ENCODE data around the gene NECTIN4.
A peak's percentile ranks its signal among the peaks of the same experiment; 100 is the strongest.
"Not testable (repeated sequence)": the region's sequence is repeated elsewhere in the genome, so short reads cannot be mapped to it uniquely, and the experiment has no call there.

NECTIN4 gene

GRCh38 chr1:161082483-161082882 is 6.9 kb downstream of the NECTIN4 start:
- DNase-seq (ENCODE audit: low spot score), result no peak

DNA sequence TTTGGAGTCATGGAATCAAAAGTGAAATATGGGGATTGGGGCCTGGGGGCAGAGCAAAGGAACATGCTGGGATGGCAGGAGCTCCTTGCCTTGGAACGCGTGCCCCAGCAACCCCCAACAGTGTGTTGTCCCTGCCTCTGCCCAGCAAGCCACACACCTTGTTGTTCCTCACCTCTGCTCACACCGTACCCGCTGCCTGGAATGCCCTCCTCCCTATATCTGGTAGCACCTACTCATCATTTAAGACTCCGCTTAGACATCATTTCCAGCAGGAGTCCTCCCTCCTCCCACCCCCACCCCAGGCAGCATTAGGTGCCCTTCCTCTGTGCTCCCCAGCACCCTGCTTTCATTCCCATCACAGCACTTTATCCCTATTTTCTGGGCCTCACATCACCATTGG is 7.8 kb downstream of the NECTIN4 start:
- no peak for DNase-seq (ENCODE audit: low spot score)

DNA sequence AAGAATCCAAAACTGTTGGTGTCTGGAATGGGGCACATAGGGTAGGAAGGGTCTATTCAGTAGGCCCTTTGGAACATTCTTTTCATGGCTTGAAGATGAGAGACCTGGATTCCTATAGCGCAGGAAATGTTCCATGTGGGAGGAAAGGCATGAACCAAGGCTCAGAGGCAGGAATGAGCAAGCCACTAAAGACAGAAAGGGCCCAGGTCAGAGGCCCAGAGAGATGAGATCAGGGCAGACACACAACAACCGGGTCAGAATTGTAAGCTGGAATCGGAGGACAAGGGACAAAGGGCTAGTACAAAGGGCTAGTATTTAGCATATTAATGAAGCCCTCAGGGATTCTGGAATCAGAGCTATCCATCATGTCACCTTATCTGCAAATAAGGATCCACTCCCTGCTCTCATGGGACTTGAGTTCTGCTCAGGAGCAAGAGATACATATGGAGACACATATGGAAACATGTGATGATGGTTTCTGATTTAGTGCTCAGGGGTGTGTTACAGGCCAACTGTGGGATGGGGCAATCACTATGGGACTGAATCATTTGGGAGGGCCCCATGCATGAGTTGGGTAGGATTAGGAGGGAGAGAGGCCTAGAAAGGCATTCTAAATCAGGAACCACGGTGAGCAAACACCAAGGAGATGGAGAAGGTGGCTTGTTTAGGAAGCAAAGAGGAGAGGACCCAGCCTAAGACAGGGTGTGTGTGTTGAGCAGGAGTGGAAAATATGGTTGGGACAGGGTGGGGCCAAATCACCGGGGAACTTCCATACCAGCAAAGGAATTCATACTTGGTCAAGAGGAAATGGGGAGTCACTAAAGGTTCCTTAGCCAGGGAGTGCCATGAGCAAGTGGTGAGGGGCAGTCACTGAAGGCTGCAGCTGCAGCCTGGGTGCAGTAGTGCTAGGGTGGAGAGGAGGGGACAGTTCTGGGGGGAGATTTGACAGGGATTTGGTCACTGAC is 8.6 kb downstream of the NECTIN4 start:
- DNase-seq (ENCODE audit: low spot score), result no peak

- DNase-seq (ENCODE audit: low spot score), result no peak
Observed at GRCh38 chr1:161079436-161080110, 9.8 kb downstream of the NECTIN4 start.

GRCh38 chr1:161077426-161077825 is 11.9 kb downstream of the NECTIN4 start:
- DNase-seq (ENCODE audit: low spot score), result no peak

- DNase-seq (ENCODE audit: low spot score), result no peak
Observed at GRCh38 chr1:161076410-161076809, 12.9 kb downstream of the NECTIN4 start.

DNA sequence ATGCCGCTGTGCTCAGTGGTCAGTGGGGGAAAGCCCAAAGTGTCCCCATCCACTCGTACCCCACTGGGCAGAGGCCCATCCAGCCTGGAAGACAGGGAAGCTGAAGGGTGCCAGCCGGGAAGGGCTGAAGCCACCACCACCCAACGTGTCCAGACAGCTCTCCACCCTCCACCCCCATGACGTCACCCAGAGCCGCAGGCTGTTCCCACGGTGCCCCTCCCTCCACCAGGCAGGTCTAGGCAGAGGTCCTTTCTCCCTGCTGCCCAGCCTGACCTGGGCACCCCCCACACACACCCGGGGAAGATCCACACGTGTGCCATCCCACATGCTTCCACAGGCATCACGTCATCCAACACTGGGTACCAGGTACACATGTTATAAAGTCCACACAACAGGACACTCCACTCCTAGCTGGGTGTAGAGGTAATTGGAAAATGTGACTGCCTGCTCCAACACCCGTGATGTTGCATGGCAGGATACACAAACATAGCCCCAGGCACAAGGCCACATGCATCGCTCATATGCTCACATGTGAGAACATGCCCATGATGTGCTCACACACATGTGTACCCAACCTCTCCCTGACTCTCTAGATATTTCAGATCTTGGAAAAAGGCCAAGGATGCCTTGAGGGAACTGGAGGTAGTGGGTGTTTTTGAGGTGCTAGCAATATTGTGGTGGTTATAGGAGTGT is 14.5 kb downstream of the NECTIN4 start:
- no peak for DNase-seq (ENCODE audit: low spot score)

- no peak for DNase-seq (ENCODE audit: low spot score)
Observed at GRCh38 chr1:161073474-161074121, 15.8 kb downstream of the NECTIN4 start.

DNA sequence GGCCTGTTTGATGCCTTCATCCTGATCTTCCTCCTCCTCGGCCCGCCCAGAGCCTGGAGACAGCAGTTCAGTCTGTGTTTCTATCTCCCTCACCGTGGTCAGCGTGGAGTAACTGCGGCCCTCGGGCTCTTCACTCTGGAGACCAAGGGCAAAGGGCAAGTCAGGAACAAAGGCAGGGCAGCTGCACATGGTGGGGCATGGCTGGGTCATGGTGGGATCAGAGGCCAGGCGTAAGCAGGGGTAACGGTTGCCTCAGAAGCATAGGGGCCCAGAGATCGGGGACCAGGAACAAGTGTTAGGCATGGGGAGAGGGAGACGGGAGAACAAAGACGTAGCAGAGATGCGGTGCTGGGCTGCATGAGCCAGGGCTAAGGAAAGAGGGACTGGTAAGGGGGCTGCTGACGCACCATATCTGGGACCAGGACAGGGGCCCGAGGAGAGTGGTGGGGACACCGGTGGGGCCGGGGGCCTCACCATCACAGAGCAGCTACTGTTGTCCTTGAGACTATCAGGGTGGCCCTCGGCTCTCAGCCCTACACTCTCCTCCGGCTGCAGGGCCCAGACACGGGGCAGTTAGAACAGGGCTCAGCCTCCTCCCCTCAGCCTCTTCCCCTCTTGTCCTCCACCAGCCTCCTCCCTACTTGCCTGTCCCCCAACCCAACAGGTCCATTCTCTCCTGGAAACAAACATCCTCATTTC is 16.5 kb downstream of the NECTIN4 start:
- DNase-seq (ENCODE audit: low spot score), result no peak

- DNase-seq (ENCODE audit: low spot score), result peak; percentile 54
Observed at GRCh38 chr1:161071886-161072371, 17.4 kb downstream of the NECTIN4 start.

DNA sequence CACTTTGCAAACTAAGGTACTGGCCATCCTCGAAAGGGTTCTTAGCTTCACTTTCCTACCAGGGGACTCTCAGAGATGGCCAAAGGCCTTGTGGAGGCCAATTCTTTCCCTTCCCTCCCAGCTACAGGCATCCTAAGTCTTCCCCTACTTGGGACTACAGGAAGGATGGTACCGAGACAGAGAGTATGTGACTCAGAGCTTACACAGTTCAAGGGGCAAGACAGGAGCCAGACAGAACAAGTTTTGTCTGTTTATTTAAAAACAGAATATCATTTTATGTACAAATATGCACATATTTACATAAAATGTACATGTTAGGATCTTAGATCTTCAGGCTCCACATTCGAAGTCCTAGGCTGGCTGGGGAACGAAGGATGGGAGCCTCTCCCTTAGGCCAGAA is 18.6 kb downstream of the NECTIN4 start:
- DNase-seq (ENCODE audit: low spot score), result peak; percentile 13

- DNase-seq (ENCODE audit: low spot score), result peak; percentile 93
Observed at GRCh38 chr1:161069731-161070270, 19.6 kb downstream of the NECTIN4 start, which contains the start of gene ARHGAP30. Gene ARHGAP30, minus strand, starts transcription at chr1:161069891. Its CDS starts 267 bp downstream, at chr1:161069624.

DNA sequence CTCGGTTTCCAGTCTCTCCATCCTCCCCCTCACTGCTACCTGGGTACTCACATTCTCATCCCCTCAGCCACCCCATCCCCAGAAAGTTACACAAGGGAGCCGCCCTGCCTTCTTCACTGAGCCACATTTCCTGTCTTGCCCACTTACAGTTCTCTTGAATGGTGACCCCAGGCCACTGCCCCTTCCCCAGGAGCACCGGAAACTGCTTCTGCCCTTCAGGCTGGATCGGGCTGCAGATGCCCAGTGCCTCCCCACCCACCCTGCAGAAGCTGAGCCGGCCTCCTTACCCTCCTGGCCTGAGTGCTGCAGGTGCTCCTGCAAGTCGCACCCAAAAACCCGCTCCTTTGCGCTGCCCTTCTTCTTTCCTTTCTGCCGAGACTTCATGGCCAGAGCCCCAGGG is 20.1 kb downstream of the NECTIN4 start:
- peak; percentile 6 for DNase-seq (ENCODE audit: low spot score)

DNA sequence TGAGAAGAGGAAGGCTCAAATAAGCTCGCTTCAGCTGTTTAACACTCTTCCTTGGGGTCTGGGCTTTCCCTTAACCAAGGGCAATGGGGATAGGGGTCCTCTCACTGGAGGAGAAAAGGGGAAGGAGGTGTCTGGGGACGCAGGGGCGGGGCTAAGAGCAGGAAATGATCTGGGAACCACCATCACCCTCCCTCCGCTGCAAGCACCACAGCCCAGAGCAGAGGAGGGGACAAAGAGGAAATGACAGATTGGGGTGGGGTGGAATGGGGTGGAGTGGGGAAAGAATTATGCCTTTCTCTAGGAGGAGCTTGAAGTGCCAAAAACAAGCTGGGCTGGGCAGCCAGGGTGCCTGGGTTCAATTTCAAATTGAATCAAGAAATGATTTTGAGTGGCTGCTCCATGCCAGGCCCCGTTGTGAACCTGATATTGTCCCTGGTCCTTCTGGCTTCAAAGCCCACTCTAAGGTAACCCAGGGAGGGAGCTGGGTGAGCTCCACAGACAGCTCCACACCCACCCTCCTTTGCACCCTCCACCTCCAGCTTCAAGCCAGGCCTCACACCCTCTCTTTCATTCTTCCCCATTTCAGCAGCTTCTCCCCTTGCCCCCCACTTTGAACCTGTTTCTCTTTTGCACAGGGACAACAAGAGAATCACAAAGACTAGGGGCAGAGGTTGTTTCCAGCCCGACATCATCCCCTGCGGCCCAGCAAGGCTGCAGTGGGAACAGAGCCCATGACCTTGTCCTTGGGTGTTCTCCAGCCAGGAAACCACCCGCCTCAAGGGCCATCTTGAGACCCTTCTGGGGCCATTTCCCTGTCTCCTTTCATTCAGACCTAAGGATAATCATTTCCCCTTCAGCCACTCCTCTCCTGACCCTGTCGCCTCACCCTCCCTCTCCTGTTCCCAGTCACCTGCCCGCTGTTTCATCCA is 20.8 kb downstream of the NECTIN4 start:
- peak; percentile 85 for DNase-seq (ENCODE audit: low spot score)

DNA sequence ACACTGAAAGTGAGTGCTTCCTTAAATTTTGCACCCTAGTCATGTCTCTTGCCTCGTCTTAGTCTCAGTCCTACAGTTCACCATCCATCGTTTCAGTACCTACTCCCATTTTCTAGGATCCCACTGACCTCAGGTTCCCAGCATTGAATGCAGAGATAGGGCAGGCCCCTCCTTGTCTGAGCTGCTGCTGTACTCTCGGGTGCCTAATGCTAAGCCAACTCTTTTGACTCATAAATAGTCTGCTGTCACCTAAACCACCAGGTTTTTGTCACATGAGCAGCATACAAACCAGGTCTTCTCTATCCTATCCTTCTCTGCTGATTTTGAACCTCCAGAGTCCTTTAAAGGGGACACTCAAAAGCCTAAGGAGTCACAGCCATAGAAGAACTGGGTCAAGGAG is 22.7 kb downstream of the NECTIN4 start:
- DNase-seq (ENCODE audit: low spot score), result peak; percentile 48

DNA sequence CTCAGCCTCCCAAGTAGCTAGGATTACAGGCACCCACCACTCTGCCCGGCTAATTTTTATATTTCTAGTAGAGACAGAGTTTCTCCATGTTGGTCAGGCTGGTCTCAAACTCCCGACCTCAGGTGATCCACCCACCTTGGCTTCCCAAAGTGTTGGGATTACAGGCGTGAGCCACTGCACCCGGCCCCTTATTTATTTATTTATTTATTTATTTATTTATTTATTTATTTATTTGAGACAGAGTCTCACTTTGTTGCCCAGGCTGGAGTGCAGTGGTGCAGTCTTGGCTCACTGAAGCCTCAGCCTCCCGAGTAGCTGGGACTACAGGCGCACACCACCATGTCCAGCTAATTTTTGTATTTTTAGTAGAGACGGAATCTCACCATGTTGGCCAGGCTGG is 23.7 kb downstream of the NECTIN4 start:
- not testable (repeated sequence) for DNase-seq (ENCODE audit: low spot score)

GRCh38 chr1:161063936-161064335 is 25.4 kb downstream of the NECTIN4 start:
- peak; percentile 30 for DNase-seq (ENCODE audit: low spot score)

DNA sequence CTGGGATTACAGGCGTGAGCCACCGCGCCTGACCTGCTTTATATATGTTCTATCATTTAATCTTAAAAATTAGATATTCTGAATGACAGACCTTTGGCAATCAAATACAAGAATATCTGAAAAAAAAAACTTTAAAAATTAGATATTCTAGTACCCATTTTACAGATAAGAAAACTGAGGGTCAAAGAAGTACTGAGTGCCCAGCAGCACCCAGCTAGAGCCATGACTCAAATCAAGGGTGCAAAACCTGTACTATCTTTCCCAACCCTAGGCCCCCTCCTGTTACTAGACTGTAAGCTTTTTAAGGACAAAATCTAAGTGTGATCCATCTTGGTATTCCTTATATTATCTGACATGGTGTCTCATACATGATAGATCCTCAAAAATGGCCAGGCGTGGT is 27.9 kb downstream of the NECTIN4 start:
- DNase-seq (ENCODE audit: low spot score), result no peak

DNA sequence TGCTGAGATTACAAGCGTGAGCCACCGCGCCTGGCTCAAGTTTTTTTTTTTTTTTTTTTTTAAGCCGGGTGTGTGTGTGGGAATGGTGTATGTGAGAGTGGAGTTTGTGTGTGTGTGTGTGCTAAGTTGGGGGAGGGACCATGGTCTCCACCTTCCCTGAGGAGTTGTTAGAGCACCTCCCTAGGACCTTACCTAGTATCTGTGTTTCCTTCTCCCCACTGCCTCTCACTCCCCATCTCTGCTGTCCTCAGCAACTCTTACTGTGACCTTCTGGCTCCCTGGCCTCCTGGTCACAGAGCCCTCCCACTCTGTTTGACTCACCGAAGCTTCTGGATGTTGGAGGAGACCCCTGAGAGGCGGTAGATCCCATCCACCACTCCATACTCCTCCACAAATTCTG is 30.1 kb downstream of the NECTIN4 start:
- DNase-seq (ENCODE audit: low spot score), result no peak

GRCh38 chr1:161054805-161055204 is 34.6 kb downstream of the NECTIN4 start:
- DNase-seq (ENCODE audit: low spot score), result no peak
